Neural crest cell (in vitro differentiated cells): ENCODE results near the gene LOXL1. TPM values are rescaled to one million over a fixed set of nuclear protein-coding genes. Genes with fewer than 3 reads are reported as not detected.
A peak's percentile ranks its signal among the peaks of the same experiment; 100 is the strongest.

Experiments
- DNase-seq: peaks from one replicate; pipeline ENCODE4 v3.0.0; 2021; ENCODE audit warnings: low read depth, mixed read lengths, low spot score
- H3K27ac Mint-ChIP-seq: one replicate; pipeline ENCODE4 v1.8.0; 2021; ENCODE audit warnings: mild to moderate bottlenecking, mixed read lengths; ENCODE audit not compliant: unreplicated experiment
- H3K27me3 Mint-ChIP-seq: 2 replicates; pipeline ENCODE4 v1.8.0; 2021; ENCODE audit warnings: low read depth, mild to moderate bottlenecking, mixed read lengths
- H3K36me3 Mint-ChIP-seq: 2 replicates; pipeline ENCODE4 v1.8.0; 2021; ENCODE audit warnings: low read depth, mild to moderate bottlenecking, mixed read lengths
- H3K4me1 Mint-ChIP-seq: 2 replicates; pipeline ENCODE4 v1.8.0; 2021; ENCODE audit warnings: mixed read lengths
- H3K4me3 Mint-ChIP-seq: one replicate; pipeline ENCODE4 v1.8.0; 2021; ENCODE audit warnings: mild to moderate bottlenecking, mixed read lengths
- H3K9me3 Mint-ChIP-seq: 2 replicates; pipeline ENCODE4 v1.8.0; 2021; ENCODE audit warnings: mixed read lengths
- CTCF ChIP-seq: fragments of 200-600 bp; sonication (generic); conservative IDR thresholded peaks from 2 replicates; pipeline ENCODE4 v1.5.0; 2021; ENCODE audit warnings: antibody characterized with exemption, mild to moderate bottlenecking
- total RNA-seq: library from RNA; stranded (reverse); gene quantifications from 2 replicates; pipeline ENCODE4 v1.2.1, GENCODE V29; 2021

The LOXL1 gene
- total RNA-seq, 1 donor from 2014 or later, result 17.3 TPM

DNA sequence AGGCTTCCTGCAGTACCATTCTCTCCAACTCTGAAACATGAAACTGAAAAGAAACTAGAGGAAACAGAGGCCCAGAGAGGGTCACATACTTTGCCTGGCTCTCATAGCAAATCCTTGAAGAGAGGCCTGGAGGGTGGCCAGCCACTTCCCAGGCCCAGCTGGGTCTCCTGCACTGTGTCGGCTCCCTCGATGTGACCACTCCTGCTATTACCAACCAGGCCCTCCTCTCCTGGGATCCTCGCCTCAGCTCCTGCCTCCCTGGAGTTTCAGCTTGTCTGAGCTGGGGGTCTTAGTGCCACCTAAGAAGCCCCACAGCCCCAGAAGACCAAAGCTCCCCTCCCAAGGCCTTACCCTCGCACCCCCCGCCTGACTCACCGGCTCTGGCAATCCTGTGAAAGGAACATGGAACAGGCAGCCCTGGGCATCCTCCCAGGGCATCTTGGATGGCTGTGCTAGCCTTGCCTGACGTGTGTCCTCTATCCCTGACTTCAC is 4.6 kb downstream of the LOXL1 start:
- no peak for DNase-seq
- no peaks in the 10 kb centered on the region for H3K9me3 Mint-ChIP-seq
- H3K36me3 Mint-ChIP-seq, result no peaks in the 10 kb centered on the region
- H3K27me3 Mint-ChIP-seq, result peaks cover 19% of the 10 kb centered on the region
- no peak overlapping the region for H3K27ac Mint-ChIP-seq
- peak overlapping the region; percentile 55 for H3K4me3 Mint-ChIP-seq
- no peak for TF ChIP-seq CTCF
- peaks cover 26% of the 10 kb centered on the region for H3K4me1 Mint-ChIP-seq

DNA sequence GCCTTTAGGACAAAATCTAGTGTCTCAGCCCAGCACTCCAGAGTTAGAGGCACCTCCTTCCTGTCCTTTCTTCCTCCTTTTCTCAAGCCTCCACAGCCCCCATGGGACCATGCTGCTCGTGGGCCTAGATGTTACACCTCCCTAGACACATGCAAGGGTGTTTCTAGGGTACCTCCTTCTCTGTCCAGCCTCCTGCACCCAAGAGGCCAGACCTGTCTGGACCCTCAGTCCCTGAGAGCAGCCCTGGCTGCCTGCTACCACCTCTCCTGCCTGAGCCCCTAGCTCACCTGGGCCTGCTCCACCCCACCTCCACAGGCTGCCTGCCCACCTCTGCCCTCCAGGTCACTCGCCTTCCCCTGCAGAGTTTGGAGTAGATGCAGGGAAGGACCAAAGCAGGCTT is 5.2 kb downstream of the LOXL1 start:
- Mint-ChIP-seq H3K36me3 (no peaks in the 10 kb centered on the region), H3K27me3 (peaks cover 16% of the 10 kb centered on the region), H3K4me1 (peaks cover 30% of the 10 kb centered on the region), H3K4me3 (peak overlapping the region; percentile 55), H3K27ac (no peak overlapping the region), H3K9me3 (no peaks in the 10 kb centered on the region)
- no peak for TF ChIP-seq CTCF
- DNase-seq, result no peak

DNA sequence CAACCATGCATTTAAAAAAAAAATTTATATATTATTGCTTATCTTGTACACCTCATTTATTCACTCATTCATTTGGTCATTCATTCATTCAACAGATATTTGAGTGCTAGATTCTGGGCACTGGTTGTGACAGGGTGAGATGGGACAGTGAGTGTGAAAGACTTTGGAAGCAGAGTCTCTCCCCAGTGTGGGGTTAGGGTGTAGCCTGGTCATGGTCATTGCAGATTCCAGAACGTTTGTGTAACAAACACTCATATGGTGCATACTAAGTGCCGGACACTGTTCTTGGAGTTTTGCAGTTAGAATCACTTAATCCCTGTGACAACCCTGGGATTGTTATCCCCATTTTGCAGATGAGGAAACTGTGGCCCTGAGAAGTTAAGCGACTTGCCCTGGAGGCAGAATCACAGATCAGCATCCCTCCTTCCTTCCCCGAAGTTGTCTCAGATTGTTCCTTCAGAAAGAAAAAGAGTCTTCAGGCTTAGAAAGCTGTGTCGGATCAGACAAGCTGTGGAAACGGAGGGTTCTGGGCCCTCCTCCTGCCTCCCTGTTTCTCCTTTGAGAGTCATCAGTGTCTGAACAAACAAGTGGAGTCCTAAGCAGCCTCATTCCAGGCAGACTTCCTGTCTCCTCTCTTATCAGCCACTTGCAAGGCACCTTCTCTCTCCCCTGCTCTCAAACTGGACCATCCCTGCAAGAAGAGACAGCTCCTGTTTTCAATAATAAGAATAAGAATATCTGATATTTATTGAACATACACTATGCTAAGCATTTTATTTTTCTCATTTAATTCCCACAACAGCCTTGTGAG is 6.3 kb downstream of the LOXL1 start:
- TF ChIP-seq CTCF, result no peak
- no peaks in the 10 kb centered on the region for H3K9me3 Mint-ChIP-seq
- H3K27me3 Mint-ChIP-seq, result peaks cover 15% of the 10 kb centered on the region
- H3K4me3 Mint-ChIP-seq, result no peak overlapping the region
- H3K27ac Mint-ChIP-seq, result no peak overlapping the region
- H3K36me3 Mint-ChIP-seq, result no peaks in the 10 kb centered on the region
- peaks cover 35% of the 10 kb centered on the region for H3K4me1 Mint-ChIP-seq
- no peak for DNase-seq

GRCh38 chr15:73934281-73934680 is 8.0 kb downstream of the LOXL1 start:
- peaks cover 2% of the 10 kb centered on the region for H3K27me3 Mint-ChIP-seq
- H3K27ac Mint-ChIP-seq, result no peak overlapping the region
- peaks cover 30% of the 10 kb centered on the region for H3K4me1 Mint-ChIP-seq
- no peak for DNase-seq
- TF ChIP-seq CTCF, result no peak
- H3K4me3 Mint-ChIP-seq, result no peak overlapping the region
- no peaks in the 10 kb centered on the region for H3K36me3 Mint-ChIP-seq
- no peaks in the 10 kb centered on the region for H3K9me3 Mint-ChIP-seq

DNA sequence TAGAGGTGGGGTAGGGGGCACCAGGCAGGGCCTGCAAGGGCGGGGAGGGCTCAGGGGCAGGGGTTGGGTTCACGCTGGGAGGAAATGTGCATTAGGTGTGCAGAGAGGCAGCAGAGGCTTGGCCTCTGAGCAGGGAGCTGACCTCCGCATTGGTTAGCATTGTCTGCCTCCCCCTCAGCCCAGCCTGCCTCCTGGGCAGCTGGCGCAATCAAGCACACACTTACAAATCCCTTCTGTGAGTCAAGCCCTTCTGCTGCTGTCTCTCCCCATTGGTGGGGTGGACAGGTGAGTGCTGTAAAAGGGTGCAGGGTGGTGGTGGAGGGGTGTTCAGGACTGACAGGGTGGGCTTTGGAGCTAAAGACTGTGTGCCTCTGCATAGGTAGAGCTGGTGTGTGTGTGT is 9.3 kb downstream of the LOXL1 start:
- no peak for DNase-seq
- Mint-ChIP-seq H3K36me3 (no peaks in the 10 kb centered on the region), H3K9me3 (no peaks in the 10 kb centered on the region), H3K27ac (peak overlapping the region; percentile 81), H3K27me3 (no peaks in the 10 kb centered on the region), H3K4me1 (peaks cover 41% of the 10 kb centered on the region), H3K4me3 (no peak overlapping the region)
- TF ChIP-seq CTCF, result no peak
